ENCODE results near the gene B3GNT4.

GRCh38 chr12:122167356-122167925, 36.1 kb upstream of the B3GNT4 start:
- TF ChIP-seq EZH2 (IDR thresholded peaks at IDR 0.05; ENCODE audit: borderline replicate concordance, low read length) (no peak), CTCF (conservative IDR thresholded peaks at IDR 0.05 in 1 of 2, IDR thresholded peaks at IDR 0.05 in 1 of 2; ENCODE audit: extremely low read depth in 1 of 2, insufficient read depth in 1 of 2, low read depth in 1 of 2, low read length in 2 of 2) (no peak)
